Cardiac fibroblast (primary cell): Measurements from ENCODE around the gene COL4A4.

Experiments
- DNase-seq, 2 donors: peaks; one replicate each; pipeline versions ENCODE4 v3.0.0 to v3.0.0-alpha.2; 2010; ENCODE audit warnings: low read depth in 2 of 2
- H3K4me3 ChIP-seq, 2 donors: replicated peaks in 1 of 2; 1 replicate in 1 of 2; 2 replicates in 1 of 2; pipeline ENCODE4 v1.5.1; 2011; ENCODE audit warnings: low read depth in 2 of 2, low read length in 2 of 2, mild to moderate bottlenecking in 2 of 2, moderate library complexity in 1 of 2
- CTCF ChIP-seq: IDR thresholded peaks from one replicate; pipeline ENCODE4 v1.5.1; 2011; ENCODE audit warnings: low read depth, mild to moderate bottlenecking, low read length, inconsistent platforms

Gene COL4A4

DNA sequence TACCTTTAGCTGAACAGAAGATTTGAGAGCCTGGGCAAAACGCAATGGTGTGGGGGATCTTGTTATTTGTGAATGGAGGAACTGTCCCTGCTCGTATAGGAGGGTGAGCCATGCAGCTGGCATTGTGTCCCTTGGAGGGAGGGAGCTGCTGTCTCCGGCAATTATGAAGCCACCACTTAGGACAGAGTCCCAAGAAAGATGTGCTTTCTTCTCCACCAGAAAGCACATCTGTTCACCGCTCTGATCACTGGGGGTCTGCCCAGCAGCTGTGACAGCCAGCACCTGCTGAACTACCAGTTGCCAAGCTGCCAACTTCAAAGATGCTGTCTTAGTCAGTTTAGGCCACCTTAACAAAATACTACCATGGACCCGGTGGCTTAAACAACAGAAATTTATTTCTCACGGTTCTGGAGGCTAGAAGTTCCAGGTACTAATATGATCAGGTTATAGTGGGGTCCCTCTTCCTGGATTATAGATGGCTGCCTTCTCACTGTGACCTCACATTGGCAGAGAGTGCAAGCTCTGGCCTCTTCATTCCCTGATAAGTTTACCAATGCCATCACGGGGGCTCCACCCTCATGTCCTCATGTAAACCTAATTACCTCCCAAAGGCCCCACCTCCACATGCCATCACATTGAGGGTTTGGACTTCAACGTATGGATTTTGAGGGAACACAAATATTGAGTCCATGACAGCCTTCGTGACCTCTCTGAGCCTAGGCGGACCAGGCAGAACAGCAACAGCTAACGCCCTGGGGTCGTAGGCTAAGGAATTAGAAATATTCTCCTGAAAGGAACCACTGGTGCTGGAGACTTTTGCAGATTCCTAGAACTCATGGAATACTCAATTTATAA lies 179.9 kb downstream of the COL4A4 start:
- no peak overlapping the region for H3K4me3 ChIP-seq
- DNase-seq, result no peak
- TF ChIP-seq CTCF, result no peak

DNA sequence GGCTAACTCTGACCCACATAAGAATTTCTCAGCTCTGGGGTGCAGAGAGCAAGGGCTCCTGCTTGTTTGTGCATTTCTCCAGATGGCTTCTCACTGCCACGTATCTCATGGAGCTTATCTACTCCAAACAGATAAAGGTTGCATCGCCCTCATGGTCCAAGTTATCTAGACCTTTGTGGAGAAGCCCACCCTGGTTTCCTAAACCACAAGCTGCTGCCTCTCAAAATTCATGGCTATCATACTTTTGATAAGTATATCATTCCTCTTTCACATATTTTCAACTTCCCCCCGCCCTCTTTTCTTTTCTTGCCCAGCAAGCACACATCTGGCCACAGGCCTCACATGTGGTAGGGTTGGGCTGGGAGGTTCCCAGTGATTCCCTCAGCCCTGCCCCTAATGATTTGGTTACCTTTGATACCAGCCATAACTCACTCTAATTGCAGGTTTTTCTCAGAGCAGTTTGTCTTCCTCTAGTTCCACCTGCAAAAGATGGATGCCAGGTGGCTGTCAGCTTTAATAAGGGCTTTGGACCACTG lies 182.1 kb downstream of the COL4A4 start:
- no peak overlapping the region for H3K4me3 ChIP-seq
- DNase-seq, result peak in 1 of 2 donors; percentile 8
- TF ChIP-seq CTCF, result no peak

GRCh38 chr2:226979004-226979403 lies 185.0 kb downstream of the COL4A4 start:
- no peak overlapping the region for H3K4me3 ChIP-seq
- no peak for DNase-seq
- no peak for TF ChIP-seq CTCF

DNA sequence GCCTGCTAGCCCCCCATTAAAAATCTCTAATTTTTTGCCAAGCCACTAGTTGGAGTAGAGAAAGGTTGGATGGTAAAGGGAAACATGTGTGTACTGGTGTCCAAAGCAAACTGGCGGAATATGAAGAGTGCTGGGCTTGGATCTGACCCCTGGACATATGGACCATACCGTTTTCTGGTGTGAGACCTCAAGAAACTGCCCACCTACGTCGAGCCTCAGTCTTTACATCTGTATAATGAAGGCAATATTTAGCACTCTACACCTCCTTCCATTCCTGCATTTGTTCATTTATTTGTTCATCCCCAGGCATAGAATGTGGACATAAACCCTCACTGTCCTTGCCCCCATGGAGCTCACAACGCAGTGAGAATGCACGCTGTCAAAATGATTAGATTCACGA lies 185.7 kb downstream of the COL4A4 start:
- DNase-seq, result no peak
- no peak for TF ChIP-seq CTCF

DNA sequence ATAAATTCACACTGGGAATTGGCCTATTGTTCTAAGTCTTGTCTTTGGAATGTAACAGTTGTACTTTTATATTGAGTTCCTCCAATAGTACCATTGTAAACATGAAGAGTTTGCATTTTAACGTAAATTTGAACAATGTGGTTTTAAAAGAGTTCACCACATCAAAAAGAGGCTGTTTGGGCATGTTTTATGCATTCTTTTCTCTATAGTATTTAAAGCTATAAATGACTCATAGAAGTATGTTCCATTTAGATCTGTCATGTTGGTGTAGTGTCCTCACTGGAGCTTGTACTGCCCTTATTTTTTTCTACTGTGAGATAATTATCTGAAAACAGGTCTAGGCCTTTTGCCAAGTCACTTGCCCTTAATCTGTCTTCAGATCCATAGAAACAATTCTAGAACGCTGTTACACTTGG lies 186.2 kb downstream of the COL4A4 start:
- DNase-seq, result peak; percentile 32 to 60
- TF ChIP-seq CTCF, result no peak

More for the DNA sequence above, 185.7 kb downstream of the COL4A4 start:
- H3K4me3 ChIP-seq, result no peak overlapping the region

GRCh38 chr2:226973816-226974215 lies 190.2 kb downstream of the COL4A4 start:
- DNase-seq, result no peak
- TF ChIP-seq CTCF, result no peak
- no peak overlapping the region for H3K4me3 ChIP-seq

More for the DNA sequence above, 186.2 kb downstream of the COL4A4 start:
- no peak overlapping the region for H3K4me3 ChIP-seq
